RWPE2 (cell line): ENCODE measurements around the gene APRT.
A peak's percentile ranks its signal among the peaks of the same experiment; 100 is the strongest.

Experiments
- ATAC-seq: fragments of 200-7000 bp; cut with Tn5 transposase; 3 replicates; pipeline ENCODE4 v1.9.1; 2021; ENCODE audit warnings: low read depth
- DNase-seq: peaks from one replicate; pipeline ENCODE4 v3.0.0-alpha.2; 2020; ENCODE audit warnings: low spot score
- H3K27ac ChIP-seq: fragments of 450-650 bp; 2 replicates; pipeline ENCODE4 v1.5.1; 2017; ENCODE audit warnings: mild to moderate bottlenecking; ENCODE audit not compliant: poor library complexity, severe bottlenecking
- H3K27me3 ChIP-seq: fragments of 250-450 bp; sonication (Bioruptor Pico); 2 replicates; pipeline ENCODE4 v1.5.1; 2021; ENCODE audit warnings: mild to moderate bottlenecking, moderate library complexity; ENCODE audit not compliant: insufficient read depth, poor library complexity, severe bottlenecking
- H3K36me3 ChIP-seq: fragments of 250-450 bp; sonication (Bioruptor Pico); 2 replicates; pipeline ENCODE4 v1.5.1; 2020; ENCODE audit warnings: low read depth, mild to moderate bottlenecking, moderate library complexity
- H3K4me1 ChIP-seq: fragments of 250-450 bp; sonication (Bioruptor Pico); 2 replicates; pipeline ENCODE4 v1.5.1; 2021; ENCODE audit warnings: mild to moderate bottlenecking, moderate library complexity; ENCODE audit not compliant: insufficient read depth, poor library complexity, severe bottlenecking
- H3K4me3 ChIP-seq: fragments of 250-450 bp; sonication (Bioruptor Pico); 2 replicates; pipeline ENCODE4 v1.5.1; 2021; ENCODE audit warnings: mild to moderate bottlenecking, moderate library complexity; ENCODE audit not compliant: severe bottlenecking
- H3K9me3 ChIP-seq: fragments of 250-450 bp; sonication (Bioruptor Pico); 2 replicates; pipeline ENCODE4 v1.5.1; 2021; ENCODE audit warnings: mild to moderate bottlenecking, moderate library complexity; ENCODE audit not compliant: severe bottlenecking
- CTCF ChIP-seq: fragments of 450-650 bp; IDR thresholded peaks from one replicate; pipeline ENCODE4 v1.5.1; 2017; ENCODE audit warnings: mild to moderate bottlenecking, moderate library complexity; ENCODE audit not compliant: poor library complexity, severe bottlenecking

The APRT gene

GRCh38 chr16:88856828-88857727, 45.4 kb upstream of the APRT start, which contains the start of the genes GALNS and TRAPPC2L:
TSS of gene GALNS (minus strand) at chr16:88856947. CDS start at chr16:88856877, 70 bp downstream.
TSS of gene TRAPPC2L (plus strand) at chr16:88857127. CDS start at chr16:88857151, 24 bp downstream.
- Histone ChIP-seq H3K36me3 (peaks cover 24% of the 10 kb centered on the region), H3K9me3 (no peaks in the 10 kb centered on the region), H3K27me3 (no peaks in the 10 kb centered on the region), H3K4me1 (no peaks in the 10 kb centered on the region), H3K4me3 (peak within 1 kb of the TSS; percentile 89), H3K27ac (no peak within 1 kb of the TSS)
- peak; percentile 66 for ATAC-seq
- no peak for TF ChIP-seq CTCF
- peak; percentile 98 for DNase-seq

DNA sequence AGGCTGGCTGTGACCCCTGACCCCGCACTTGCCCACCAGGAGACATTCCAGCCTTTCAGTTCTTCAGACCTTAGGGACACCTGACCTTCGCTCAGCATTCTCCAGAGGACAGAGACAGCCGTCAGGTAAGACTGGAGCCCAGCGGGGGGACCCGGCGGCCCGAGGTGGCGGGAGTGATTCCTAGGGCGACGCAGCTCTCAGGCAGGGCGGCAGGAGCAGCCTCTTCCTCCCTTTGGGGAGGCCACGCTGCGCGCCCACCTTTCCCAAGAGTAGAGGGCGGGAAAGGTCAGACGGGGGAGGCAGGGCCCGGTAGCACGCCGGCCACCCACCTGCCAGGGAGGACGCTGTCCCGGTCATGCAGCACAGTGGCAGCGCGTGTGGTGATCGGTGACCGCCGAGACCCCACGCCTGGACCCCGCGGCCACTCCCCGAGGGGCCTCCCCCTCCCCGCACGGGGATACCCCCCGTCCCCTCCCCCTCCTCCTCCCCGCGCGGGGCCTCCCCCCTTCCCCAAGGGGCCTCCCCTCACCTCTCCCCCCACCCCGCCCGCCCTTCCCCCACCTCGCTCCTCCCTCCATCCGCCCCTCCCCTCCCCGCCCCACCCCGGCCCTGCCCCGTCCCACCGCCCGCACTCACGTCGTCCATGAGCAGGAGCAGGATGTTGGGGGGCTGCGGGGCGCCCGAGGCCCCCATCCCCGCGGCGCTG, 44.5 kb upstream of the APRT start:
- DNase-seq = no peak
- no peaks in the 10 kb centered on the region for H3K27me3 ChIP-seq

DNA sequence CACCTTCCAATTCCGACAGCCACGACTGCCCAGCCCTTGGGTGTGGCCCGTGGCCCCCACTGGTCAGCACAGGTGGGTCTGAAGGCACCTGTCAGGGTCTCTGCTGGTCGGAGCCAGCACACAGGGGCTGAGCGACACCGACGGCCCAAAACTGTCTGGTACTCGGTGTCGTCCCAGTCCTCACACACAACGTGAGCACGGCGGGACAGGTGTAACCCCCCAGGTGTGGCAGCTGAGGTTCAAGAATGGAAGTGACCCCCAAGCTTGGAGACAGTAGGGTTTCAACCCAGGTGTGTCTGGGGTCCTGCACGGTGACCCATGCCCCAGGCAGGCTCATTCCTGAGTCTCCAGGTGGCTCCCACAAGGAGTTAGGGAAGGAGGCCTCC, 44.0 kb upstream of the APRT start:
- peak overlapping the region; percentile 89 for H3K4me3 ChIP-seq
- H3K9me3 ChIP-seq = no peaks in the 10 kb centered on the region
- no peak for TF ChIP-seq CTCF
- DNase-seq (no peak), ATAC-seq (no peak)
- no peaks in the 10 kb centered on the region for H3K27me3 ChIP-seq
- H3K4me1 ChIP-seq = no peaks in the 10 kb centered on the region
- H3K27ac ChIP-seq = no peak overlapping the region
- peaks cover 20% of the 10 kb centered on the region for H3K36me3 ChIP-seq

More for the DNA sequence above, 44.5 kb upstream of the APRT start:
- Histone ChIP-seq H3K27ac (no peak overlapping the region), H3K4me1 (no peaks in the 10 kb centered on the region), H3K36me3 (peaks cover 24% of the 10 kb centered on the region), H3K9me3 (no peaks in the 10 kb centered on the region), H3K4me3 (peak overlapping the region; percentile 89)
- ATAC-seq = peak; percentile 49
- no peak for TF ChIP-seq CTCF

DNA sequence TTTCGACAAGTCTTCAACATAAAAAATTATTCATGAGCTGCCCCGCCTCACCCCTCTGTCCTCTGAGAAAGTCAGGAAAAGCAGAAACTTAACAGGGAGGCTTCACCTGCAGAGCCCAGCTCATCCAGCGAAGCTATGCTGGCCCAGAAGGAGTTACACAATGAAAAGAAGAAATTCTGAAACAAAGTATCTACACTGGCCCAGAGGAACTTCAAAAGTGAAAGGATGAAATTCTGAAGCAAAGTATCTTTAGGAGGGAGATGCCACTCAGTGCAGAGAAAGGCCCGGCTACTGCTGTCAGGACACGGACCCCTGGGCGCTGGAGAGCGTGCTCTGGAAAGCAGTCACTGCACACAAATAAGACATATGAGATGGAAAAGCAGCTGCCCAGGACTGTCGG, 43.4 kb upstream of the APRT start:
- Histone ChIP-seq H3K4me3 (no peak overlapping the region), H3K4me1 (no peaks in the 10 kb centered on the region), H3K27ac (no peak overlapping the region), H3K27me3 (no peaks in the 10 kb centered on the region), H3K9me3 (no peaks in the 10 kb centered on the region), H3K36me3 (peaks cover 17% of the 10 kb centered on the region)
- no peak for TF ChIP-seq CTCF
- ATAC-seq (no peak), DNase-seq (no peak)
